ENCODE measurements around the gene NAA50. TPM values are rescaled to one million over a fixed set of nuclear protein-coding genes. Genes with fewer than 3 reads are reported as not detected.

Gene NAA50
- total and polyA plus RNA-seq, 3 donors from 2014 or later = 100.0 to 174 (median 139) TPM

DNA sequence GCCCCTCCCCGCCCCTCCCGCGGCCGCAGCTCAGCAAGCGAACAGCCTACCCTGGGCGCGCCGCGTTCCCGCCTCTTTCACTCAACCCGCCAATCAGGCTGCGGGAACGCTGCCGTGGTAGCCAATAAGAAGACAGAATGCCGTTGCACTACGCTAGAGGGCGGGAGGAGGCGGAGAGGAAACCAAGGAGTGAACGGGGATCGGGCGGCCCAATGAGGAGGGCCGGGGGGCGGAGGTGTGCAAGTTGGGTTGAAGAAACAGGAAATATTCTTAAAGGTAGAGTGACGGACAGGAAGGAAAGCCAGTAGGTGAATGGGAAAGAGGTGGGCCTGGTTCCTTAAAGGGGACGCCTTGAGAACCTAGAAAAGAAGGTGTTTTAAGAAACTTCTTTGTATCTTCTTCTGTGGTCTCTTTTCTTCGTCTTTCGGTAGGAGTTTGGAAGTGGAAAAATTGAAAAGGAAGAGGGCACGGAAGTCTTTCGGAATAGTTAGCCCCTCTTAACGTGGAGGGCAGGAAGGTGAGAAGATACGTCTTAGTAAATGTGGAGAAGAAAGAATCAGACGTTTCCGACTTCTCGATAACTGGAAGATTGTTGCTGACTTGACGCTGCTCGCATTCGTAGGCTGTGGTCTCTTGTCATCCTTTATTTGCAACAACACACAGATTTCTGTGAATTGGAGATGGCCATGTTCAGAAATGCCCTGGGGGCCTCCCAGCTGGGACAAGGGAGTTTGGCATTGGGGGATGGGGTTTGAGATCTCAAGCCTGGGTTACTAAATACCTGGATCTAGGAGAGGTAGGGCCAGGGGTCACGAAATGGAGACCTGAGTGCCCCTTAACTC lies 49.2 kb downstream of the NAA50 start:
- Histone ChIP-seq H3K27me3 (no peaks in the 10 kb centered on the region), H3K36me3 (ENCODE audit: low read depth, missing control alignments) (no peaks in the 10 kb centered on the region), H3K9me3 (no peaks in the 10 kb centered on the region), H3K4me3 (peak overlapping the region; percentile 91 to 97), H3K4me1 (peaks cover 18% of the 10 kb centered on the region), H3K27ac (peak overlapping the region; percentile 98 to 100)
- no peak for TF ChIP-seq POLR2A (IDR thresholded peaks at IDR 0.05)
- TF ChIP-seq, protein P1, sequence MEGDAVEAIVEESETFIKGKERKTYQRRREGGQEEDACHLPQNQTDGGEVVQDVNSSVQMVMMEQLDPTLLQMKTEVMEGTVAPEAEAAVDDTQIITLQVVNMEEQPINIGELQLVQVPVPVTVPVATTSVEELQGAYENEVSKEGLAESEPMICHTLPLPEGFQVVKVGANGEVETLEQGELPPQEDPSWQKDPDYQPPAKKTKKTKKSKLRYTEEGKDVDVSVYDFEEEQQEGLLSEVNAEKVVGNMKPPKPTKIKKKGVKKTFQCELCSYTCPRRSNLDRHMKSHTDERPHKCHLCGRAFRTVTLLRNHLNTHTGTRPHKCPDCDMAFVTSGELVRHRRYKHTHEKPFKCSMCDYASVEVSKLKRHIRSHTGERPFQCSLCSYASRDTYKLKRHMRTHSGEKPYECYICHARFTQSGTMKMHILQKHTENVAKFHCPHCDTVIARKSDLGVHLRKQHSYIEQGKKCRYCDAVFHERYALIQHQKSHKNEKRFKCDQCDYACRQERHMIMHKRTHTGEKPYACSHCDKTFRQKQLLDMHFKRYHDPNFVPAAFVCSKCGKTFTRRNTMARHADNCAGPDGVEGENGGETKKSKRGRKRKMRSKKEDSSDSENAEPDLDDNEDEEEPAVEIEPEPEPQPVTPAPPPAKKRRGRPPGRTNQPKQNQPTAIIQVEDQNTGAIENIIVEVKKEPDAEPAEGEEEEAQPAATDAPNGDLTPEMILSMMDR (IDR thresholded peaks at IDR 0.05) = peak in 2 of 3 experiments; percentile 14 to 51
- intact Hi-C loops (cut with DNase I; ENCODE audit: low total_unique reads) = no loop called here
- 0 to 1% methylated on average over 34 to 35 of the region's 38 CpGs for WGBS, 2 donors
- peak; percentile 100 for DNase-seq

DNA sequence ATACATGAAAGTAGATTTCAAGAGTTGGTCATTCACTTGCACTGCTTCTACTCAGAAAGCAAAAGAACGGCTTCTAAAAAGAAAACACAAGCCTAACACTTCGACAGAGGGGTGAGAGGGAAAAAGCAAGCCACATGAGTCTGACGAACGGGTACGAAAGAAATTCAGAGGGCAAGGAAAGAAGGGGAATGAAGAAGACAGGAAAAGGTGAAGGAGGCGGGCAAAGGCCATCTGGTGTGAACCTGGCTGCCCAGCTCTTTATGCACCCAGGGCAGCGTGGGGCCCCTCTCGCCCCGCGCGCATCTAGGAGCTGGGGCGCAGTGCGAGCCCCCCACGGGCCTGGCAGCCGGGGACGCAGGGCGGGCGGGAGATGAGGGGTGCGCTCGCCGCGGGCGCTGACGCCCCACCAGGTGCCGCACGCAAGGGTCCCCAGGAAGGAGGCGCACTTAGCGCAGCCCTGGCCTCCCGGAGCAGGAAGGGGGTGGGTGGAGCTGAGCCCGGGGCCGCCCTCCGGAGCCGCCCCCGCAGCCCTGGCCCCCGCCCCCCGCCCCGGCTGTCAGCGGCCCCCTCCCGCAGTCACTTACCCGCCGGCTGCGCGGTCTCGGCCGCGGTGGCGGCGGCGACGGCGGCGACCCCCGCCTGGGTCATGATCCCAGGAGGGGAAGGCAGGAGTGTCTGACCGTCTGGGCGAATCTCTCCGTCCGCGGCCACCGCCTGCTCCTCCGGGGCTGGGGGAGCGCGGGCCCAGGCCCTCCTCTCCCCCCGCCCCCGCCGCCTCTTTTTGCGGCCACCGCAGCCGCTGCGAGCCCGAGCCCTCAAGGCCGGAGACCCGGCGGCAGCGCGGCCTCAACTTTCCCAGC lies 50.0 kb downstream of the NAA50 start, which contains the start of gene USF3:
TSS of gene USF3 (minus strand) at position 857 of the 860 bp plus-strand sequence. CDS start 21,764 bp downstream, outside the sequence.
- peak within 1 kb of the TSS; percentile 98 to 100 for H3K27ac ChIP-seq
- TF ChIP-seq, protein P1 (IDR thresholded peaks at IDR 0.05) = no peak
- TF ChIP-seq POLR2A (IDR thresholded peaks at IDR 0.05) = no peak
- H3K9me3 ChIP-seq = no peaks in the 10 kb centered on the region
- 0% methylated on average over 20 to 26 of the region's 75 CpGs for WGBS, 2 donors
- peaks cover 18% of the 10 kb centered on the region for H3K4me1 ChIP-seq
- peak; percentile 83 for DNase-seq
- no peaks in the 10 kb centered on the region for H3K36me3 ChIP-seq (ENCODE audit: low read depth, missing control alignments)
- peak within 1 kb of the TSS; percentile 91 to 97 for H3K4me3 ChIP-seq
- no peaks in the 10 kb centered on the region for H3K27me3 ChIP-seq
- intact Hi-C loops (cut with DNase I; ENCODE audit: low total_unique reads) = no loop called here

DNA sequence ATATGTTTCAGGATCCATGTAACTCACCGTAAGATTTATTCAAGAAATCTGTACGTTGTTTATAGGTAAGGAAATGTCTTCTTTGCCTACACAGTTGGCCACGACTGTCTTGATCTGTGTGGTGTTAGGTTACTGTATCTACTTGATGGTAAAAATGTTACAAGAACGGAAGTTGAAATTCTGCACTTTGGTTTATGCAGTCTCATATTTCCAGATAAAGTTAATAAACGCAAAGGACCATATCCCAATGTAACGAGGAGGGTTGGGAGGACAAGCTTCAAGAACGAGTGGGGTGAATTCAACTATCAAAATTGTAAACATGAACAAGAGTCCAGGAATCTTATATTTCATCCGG lies 50.6 kb downstream of the NAA50 start:
- DNase-seq = no peak
- intact Hi-C loops (cut with DNase I; ENCODE audit: low total_unique reads) = no loop called here
- peaks cover 18% of the 10 kb centered on the region for H3K4me1 ChIP-seq

DNA sequence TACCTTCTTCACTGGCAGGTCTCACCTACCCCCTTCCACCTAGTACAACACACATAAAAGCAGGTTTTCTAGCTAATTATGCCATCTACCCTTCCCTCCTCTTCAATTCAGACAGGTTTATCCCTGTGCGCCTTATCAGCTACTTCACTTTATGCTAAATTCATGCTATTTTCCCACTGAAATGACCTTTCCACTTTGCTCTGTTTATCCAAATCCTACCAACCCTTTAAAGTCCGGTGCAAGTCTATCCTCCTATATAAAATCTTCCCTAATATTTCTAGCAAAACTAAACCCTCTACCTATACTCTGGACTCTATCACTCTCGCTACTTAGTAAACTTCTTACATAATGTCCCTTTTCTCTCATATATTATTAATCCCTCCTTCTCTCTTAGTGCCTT lies 55.6 kb downstream of the NAA50 start:
- Histone ChIP-seq H3K4me1 (peaks cover 8% of the 10 kb centered on the region), H3K27ac (no peak overlapping the region), H3K36me3 (ENCODE audit: low read depth, missing control alignments) (no peaks in the 10 kb centered on the region), H3K27me3 (no peaks in the 10 kb centered on the region), H3K4me3 (no peak overlapping the region), H3K9me3 (no peaks in the 10 kb centered on the region)
- intact Hi-C loops (cut with DNase I; ENCODE audit: low total_unique reads) = no loop called here
- no peak for TF ChIP-seq POLR2A (IDR thresholded peaks at IDR 0.05)
- TF ChIP-seq, protein P1 (IDR thresholded peaks at IDR 0.05) = no peak
- WGBS, 2 donors = 91 to 98% methylated on average over 3 of the region's 3 CpGs
- no peak for DNase-seq

More for the DNA sequence above, 50.6 kb downstream of the NAA50 start:
- Histone ChIP-seq H3K36me3 (ENCODE audit: low read depth, missing control alignments) (no peaks in the 10 kb centered on the region), H3K4me3 (peak overlapping the region; percentile 91 to 97), H3K9me3 (no peaks in the 10 kb centered on the region), H3K27ac (peak overlapping the region; percentile 98 to 100), H3K27me3 (no peaks in the 10 kb centered on the region)
- 7 to 11% methylated on average over 8 of the region's 8 CpGs for WGBS, 2 donors
- TF ChIP-seq, protein P1 (IDR thresholded peaks at IDR 0.05) = no peak
- TF ChIP-seq POLR2A (IDR thresholded peaks at IDR 0.05) = no peak
